SJCRH30 (cell line): ENCODE data around the gene ETV4. TPM values are rescaled to one million over a fixed set of nuclear protein-coding genes. Genes with fewer than 3 reads are reported as not detected.

Source experiments
- DNase-seq, 2 experiments: peaks; one replicate each; pipeline ENCODE4 v3.0.0-alpha.2; 2015 to 2020
- H3K27ac ChIP-seq: fragments of 250-450 bp; sonication (Bioruptor Pico); 2 replicates; pipeline ENCODE4 v1.5.1; 2020; ENCODE audit warnings: mild to moderate bottlenecking, moderate library complexity
- H3K27me3 ChIP-seq: fragments of 250-450 bp; sonication (Bioruptor Pico); 2 replicates; pipeline ENCODE4 v1.5.1; 2020; ENCODE audit warnings: mild to moderate bottlenecking, moderate library complexity
- H3K36me3 ChIP-seq: fragments of 250-450 bp; sonication (Bioruptor Pico); 2 replicates; pipeline ENCODE4 v1.5.1; 2020; ENCODE audit warnings: mild to moderate bottlenecking, moderate library complexity
- H3K4me1 ChIP-seq: fragments of 250-450 bp; sonication (Bioruptor Pico); 2 replicates; pipeline ENCODE4 v1.5.1; 2020; ENCODE audit warnings: mild to moderate bottlenecking, moderate library complexity
- H3K4me3 ChIP-seq: fragments of 250-450 bp; sonication (Bioruptor Pico); 2 replicates; pipeline ENCODE4 v1.5.1; 2020; ENCODE audit warnings: mild to moderate bottlenecking, moderate library complexity
- H3K9me3 ChIP-seq: fragments of 250-450 bp; sonication (Bioruptor Pico); replicated peaks from 2 replicates; pipeline ENCODE4 v1.5.1; 2020; ENCODE audit warnings: mild to moderate bottlenecking, moderate library complexity
- total RNA-seq: library from RNA; depleted of rRNA; stranded (reverse); fragments of >200 nt; shearing (Covaris generic); gene quantifications from 2 replicates; pipeline ENCODE4 v1.2.3, GENCODE V29; 2014; rRNA removed

Gene ETV4
- 70.0 and 70.4 TPM in 2 replicates for total RNA-seq

DNA sequence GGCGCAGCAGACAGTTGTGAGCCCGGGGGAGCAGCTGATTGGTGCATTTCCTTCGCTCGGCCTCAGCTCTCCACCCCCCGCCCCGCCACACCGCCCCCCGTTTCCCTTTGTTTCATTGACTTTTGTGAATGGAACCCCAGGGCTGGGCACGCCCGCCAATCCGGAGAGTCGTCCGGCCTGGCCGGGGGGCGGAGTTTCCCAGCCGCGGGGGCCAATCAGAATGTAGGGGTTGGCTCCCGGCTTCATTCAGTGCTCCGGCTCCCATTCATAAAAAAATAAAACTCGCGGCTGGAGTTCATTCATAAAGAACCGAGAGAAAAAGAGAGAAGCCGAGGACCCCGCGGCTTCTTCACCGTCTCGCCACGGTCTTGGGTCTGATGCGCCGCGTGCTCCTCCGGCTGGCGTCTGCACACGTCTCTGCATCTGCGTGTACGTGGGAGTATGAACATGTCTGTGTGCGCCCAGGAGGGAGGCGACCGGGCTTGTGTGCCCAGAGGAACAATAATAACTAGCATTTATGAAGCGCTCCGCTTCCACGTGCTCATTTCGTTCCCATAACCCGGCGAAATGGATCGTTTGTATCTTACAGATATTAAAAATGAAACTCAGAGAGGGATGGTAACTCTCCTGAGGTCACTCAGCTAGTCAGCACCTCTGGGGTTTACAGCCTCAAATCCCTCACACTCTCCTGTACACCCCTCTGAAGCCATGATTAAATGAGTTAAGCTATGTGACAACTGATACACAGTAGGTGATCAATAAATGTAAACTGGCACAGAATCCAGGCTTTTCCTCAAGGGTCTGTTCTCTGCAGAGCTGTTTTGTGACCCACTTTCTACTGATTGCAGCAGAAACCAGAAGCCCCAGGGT, at the start of gene ETV4:
TSS of gene ETV4 (minus strand) at position 22 of the 870 bp plus-strand sequence. CDS start 723 bp downstream, outside the sequence.
- H3K4me1 ChIP-seq: peaks cover 14% of the 10 kb centered on the region
- no peaks in the 10 kb centered on the region for H3K36me3 ChIP-seq
- H3K4me3 ChIP-seq: peak within 1 kb of the TSS; percentile 75
- no peaks in the 10 kb centered on the region for H3K9me3 ChIP-seq
- DNase-seq: peak; percentile 97 to 98
- H3K27ac ChIP-seq: peak within 1 kb of the TSS; percentile 80
- H3K27me3 ChIP-seq: no peaks in the 10 kb centered on the region

DNA sequence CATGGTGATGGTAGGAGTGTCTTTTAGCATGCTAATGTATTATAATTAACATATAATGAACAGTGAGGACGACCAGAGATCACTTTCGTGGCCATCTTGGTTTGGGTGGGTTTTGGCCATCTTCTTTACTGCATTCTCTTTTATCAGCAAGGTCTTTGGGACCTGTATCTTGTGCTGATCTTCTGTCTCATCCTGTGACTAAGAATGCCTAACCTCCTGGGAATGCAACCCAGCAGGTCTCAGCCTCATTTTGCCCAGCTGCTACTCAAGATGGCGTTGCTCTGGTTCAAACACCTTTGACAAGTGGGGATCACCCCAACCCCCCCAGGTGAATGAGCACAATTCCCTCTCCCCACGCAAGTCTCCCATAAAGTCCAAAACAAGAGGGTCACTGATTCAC, 49.3 kb upstream of the ETV4 start:
- Histone ChIP-seq H3K27me3 (no peaks in the 10 kb centered on the region), H3K4me3 (no peak overlapping the region), H3K36me3 (no peaks in the 10 kb centered on the region), H3K9me3 (no peaks in the 10 kb centered on the region), H3K27ac (no peak overlapping the region), H3K4me1 (peaks cover 46% of the 10 kb centered on the region)
- DNase-seq: no peak

DNA sequence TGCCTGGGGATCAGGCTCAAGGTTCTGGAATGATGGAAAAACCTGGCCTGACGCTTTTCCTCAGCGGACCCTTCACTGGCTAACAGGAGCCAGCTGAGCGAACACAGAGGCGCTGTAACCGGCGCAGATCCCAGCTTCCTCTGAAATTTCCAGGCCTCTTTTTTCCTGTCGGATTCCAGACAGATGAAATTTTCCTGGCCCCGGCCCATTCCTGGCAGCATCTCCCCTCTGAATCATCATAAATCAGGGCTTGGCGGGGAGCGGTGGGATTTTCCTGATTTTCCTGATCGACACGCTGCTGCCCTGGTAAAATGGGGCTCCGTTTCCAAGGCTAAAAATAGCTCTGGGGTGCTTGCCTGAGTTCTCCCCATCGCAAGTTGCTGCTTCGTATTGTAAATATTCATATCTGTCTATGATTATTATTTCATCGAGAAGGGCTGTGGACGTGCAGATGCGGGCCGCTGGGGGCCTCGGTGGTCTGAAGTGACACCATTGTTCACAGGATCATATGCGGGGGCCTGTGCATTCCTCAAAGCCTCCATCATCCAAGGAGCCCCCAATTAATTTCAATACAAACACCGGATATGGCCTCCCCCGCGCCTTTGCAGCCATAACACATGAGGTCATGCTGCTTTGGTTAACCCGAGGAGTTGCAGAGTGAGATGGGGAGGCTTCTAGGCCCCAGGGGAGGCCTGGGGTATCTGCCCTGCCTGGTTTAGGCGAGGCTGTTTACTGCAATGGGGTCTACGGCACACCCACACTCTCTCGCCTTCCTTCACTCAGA, 45.8 kb upstream of the ETV4 start:
- Histone ChIP-seq H3K27me3 (no peaks in the 10 kb centered on the region), H3K36me3 (no peaks in the 10 kb centered on the region), H3K9me3 (no peaks in the 10 kb centered on the region), H3K4me3 (peak overlapping the region; percentile 36), H3K4me1 (peaks cover 36% of the 10 kb centered on the region), H3K27ac (peak overlapping the region; percentile 94)
- peak; percentile 90 to 91 for DNase-seq

DNA sequence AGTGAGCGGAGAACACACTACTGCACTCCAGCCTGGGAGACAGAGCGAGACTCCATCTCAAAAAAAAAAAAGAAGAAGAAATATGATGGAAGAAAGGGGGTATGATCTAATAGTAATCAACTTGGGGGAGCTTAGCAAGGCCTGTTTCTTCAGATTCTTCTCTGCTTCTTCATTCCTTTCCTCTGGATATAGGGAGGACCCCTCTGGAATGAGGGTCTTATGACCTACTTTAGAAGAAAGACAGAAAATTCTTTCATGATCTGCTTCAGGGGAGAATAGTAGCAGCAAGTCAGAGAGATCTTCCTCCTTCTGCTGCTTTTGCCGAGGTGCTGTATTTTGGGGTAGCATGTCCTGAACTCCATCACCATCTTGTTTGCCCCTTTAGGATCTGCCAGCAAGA, 44.9 kb upstream of the ETV4 start:
- Histone ChIP-seq H3K9me3 (no peaks in the 10 kb centered on the region), H3K36me3 (no peaks in the 10 kb centered on the region), H3K27ac (peak overlapping the region; percentile 94), H3K4me3 (no peak overlapping the region; the same call in 1 of the 2 replicates), H3K27me3 (no peaks in the 10 kb centered on the region), H3K4me1 (peaks cover 36% of the 10 kb centered on the region)
- no peak for DNase-seq

DNA sequence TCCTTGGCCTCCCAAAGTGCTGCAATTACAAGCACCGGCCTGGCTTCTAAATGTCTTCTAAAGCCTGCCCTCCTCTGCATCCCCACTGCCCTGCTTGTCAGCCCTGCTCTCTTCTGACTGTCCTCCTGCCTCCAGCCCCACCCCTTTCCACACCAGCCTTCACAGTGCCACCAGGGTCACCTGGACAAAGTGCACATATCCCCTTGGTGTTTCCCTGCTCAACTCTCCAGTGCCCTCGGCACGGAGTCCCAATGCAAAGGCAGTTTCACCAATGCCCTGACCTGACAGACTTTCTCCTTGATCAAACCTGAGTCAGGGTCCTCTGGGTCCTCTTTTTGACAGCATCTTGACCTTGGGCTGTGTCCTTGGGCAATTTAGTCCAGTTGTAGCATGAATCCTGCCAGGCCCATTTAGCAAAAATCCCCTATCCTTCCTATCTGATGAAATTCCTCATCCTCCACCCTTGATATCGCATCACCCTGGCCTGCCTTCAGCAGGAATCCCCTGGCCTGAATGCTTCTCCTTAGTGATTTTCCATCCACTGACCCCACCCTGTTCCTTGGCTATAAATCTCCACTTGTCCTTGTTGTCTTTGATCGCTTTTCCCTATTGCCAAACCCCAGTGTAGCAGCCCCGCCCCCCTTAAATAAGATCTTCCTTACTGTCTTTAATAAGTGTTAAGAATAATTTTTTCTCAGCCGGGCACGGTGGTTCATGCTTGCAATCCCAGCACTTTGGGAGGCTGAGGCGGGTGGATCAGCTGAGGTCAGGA, 42.7 kb upstream of the ETV4 start:
- Histone ChIP-seq H3K27me3 (no peaks in the 10 kb centered on the region), H3K9me3 (no peaks in the 10 kb centered on the region), H3K27ac (peak overlapping the region; percentile 48), H3K36me3 (no peaks in the 10 kb centered on the region), H3K4me1 (peaks cover 36% of the 10 kb centered on the region), H3K4me3 (no peak overlapping the region)
- DNase-seq: no peak

DNA sequence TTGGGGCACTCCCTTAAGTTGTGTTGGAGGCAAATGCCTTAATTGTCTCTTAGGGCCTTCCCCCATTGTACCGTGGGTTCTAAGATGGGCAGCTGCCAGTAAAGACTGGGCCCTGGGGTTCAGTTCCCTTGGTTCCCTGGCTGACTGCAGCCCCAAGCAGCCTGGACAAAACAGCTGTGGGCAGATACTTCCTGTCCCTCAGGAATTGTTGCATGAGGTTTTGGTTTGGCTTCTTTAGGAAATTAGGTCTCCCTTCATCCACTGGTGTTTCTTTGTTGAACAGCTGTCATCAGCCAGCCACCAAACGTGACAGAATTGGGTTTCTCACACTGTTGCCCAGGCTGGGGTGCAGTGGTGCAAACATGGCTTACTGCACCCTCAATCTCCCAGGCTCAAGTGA, 42.0 kb upstream of the ETV4 start:
- Histone ChIP-seq H3K36me3 (no peaks in the 10 kb centered on the region), H3K4me3 (no peak overlapping the region), H3K27ac (peak overlapping the region; percentile 48), H3K27me3 (no peaks in the 10 kb centered on the region), H3K9me3 (no peaks in the 10 kb centered on the region), H3K4me1 (peaks cover 36% of the 10 kb centered on the region)
- DNase-seq: peak; percentile 60 to 84

DNA sequence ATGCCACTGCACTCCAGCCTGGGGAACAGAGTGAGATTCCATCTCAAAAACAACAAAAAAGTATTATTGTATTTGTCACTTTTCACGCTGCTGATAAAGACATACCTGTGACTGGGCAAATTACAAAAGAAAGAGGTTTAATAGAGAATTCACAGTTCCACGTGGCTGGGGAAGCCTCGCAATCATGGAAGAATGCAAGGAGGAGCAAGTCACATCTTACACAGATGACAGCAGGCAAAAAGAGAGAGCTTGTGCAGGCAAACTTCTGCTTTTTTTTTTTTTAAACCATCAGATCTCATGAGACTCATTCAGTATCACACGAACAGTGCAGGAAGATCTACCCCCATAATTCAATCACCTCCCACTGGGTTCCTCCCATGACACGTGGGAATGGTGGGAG, 41.5 kb upstream of the ETV4 start:
- H3K4me1 ChIP-seq: peaks cover 33% of the 10 kb centered on the region
- peak overlapping the region; percentile 48 for H3K27ac ChIP-seq
- no peak for DNase-seq
- no peaks in the 10 kb centered on the region for H3K36me3 ChIP-seq
- no peaks in the 10 kb centered on the region for H3K9me3 ChIP-seq
- H3K27me3 ChIP-seq: no peaks in the 10 kb centered on the region
- no peak overlapping the region for H3K4me3 ChIP-seq

DNA sequence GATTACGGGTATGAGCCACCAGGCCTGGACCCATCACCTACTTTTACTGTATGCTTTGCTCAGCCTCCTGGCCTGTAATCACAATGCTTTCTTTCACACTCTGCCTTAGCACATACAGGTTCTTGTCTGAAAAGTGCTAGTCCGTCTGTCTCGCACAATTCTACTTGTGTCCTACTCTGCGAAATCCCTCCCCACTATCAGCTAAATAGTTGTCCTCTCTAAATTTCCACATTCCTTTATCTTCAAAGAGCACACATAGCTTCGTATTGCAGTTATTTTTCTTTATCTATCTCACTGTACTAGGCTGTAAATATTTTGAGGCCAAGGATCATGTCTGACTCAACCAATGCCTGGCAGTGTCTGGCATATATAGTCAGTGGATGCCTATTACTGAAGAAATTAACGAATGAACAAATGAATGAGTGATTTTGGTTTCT, 38.5 kb upstream of the ETV4 start:
- no peak for DNase-seq
- H3K36me3 ChIP-seq: no peaks in the 10 kb centered on the region
- H3K4me1 ChIP-seq: peaks cover 23% of the 10 kb centered on the region
- H3K27ac ChIP-seq: no peak overlapping the region
- no peaks in the 10 kb centered on the region for H3K9me3 ChIP-seq
- H3K27me3 ChIP-seq: no peaks in the 10 kb centered on the region
- H3K4me3 ChIP-seq: no peak overlapping the region

DNA sequence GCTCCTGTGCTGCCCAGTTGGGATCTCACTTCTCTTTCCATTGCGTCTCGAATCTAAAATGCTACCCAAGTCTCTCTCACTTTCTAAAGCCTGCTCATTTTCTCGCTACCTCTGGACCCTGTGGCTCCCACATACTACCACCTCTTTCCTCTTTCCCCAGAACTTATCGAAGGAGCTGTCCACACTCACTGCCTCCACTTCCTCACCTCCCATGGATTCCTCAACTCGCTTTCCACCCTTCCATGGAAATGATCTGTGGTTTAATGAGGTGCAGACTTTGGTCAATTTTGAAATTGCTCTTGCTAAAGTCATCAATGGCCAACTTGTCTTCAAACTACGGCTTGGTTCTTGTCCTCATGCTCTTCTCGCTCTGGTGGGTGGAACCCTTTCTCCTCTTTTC, 37.2 kb upstream of the ETV4 start:
- H3K27me3 ChIP-seq: no peaks in the 10 kb centered on the region
- no peak for DNase-seq
- no peak overlapping the region for H3K4me3 ChIP-seq
- H3K27ac ChIP-seq: no peak overlapping the region
- no peaks in the 10 kb centered on the region for H3K36me3 ChIP-seq
- H3K4me1 ChIP-seq: peaks cover 31% of the 10 kb centered on the region
- no peaks in the 10 kb centered on the region for H3K9me3 ChIP-seq

DNA sequence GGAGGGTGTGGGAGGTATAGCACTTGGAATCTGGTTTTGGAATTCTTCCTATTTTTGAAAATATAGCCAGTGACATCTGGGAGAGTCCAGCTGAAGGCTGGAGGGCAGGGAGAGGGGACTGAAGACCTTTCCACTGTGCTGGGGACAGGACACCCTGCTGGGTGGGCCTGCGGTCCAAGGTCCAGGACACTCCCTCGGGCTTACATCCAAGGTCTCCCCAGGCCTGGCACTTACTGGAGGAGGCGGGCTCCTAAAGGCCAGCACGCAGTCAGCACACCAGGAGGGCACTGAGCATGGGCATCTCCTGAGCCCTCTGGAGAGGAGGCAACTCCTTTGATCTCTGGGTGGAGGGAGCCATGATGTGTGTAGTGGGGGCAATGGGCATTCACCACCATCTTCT, 35.5 kb upstream of the ETV4 start:
- H3K9me3 ChIP-seq: no peaks in the 10 kb centered on the region
- H3K36me3 ChIP-seq: no peaks in the 10 kb centered on the region
- no peak for DNase-seq
- H3K27me3 ChIP-seq: no peaks in the 10 kb centered on the region
- H3K27ac ChIP-seq: no peak overlapping the region
- H3K4me3 ChIP-seq: no peak overlapping the region
- H3K4me1 ChIP-seq: peaks cover 34% of the 10 kb centered on the region

DNA sequence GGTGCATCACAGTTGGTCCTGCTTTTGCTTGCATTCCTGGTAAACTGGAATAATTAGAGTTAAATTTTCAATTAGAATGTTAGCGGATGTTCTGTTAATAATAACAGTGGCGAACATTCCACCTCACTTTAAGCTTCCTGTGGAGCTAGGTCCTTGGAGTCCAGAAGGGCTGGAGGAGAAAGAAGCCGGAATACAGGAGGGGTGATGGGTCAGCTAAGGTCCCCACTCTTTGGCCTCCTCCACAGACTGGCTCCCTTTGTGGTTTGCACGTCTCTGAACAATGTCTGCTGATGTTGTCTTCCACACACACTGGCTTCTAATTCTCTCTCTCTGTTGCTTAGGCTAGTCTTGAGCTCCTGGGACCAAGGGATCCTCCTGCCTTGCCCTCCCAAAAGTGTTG, 35.0 kb upstream of the ETV4 start:
- no peaks in the 10 kb centered on the region for H3K27me3 ChIP-seq
- H3K4me1 ChIP-seq: peaks cover 34% of the 10 kb centered on the region
- H3K4me3 ChIP-seq: no peak overlapping the region
- H3K36me3 ChIP-seq: no peaks in the 10 kb centered on the region
- no peak overlapping the region for H3K27ac ChIP-seq
- no peak for DNase-seq
- no peaks in the 10 kb centered on the region for H3K9me3 ChIP-seq

DNA sequence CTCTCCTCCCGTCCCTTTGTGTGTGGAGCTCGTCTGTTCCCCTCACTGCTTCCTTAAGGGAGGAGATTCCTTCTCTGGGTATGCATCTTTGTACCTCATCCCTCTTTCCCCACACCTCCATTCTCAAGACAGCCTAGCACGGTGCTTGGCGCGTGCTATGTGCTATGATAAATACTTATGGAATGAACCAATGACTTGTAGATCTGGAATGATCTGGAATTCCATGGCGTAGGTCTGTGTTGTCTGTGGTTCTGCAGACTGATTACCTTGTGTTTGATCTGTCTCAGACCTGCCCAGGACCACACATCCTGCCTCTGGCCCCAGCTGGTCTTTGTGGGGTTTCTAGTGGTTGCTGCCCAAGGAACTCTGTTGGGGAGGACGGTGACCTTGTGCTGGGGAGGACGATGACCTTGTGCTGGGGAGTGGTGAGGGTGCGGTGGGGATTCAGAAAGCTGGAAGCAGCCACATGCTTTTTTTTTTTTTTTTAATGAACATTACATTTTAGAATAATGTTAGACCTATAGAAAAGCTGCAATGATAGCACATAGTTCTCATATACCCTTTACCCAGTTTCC, 33.5 kb upstream of the ETV4 start:
- Histone ChIP-seq H3K9me3 (no peaks in the 10 kb centered on the region), H3K4me3 (no peak overlapping the region), H3K36me3 (no peaks in the 10 kb centered on the region), H3K27ac (no peak overlapping the region), H3K4me1 (peaks cover 34% of the 10 kb centered on the region), H3K27me3 (no peaks in the 10 kb centered on the region)
- no peak for DNase-seq

DNA sequence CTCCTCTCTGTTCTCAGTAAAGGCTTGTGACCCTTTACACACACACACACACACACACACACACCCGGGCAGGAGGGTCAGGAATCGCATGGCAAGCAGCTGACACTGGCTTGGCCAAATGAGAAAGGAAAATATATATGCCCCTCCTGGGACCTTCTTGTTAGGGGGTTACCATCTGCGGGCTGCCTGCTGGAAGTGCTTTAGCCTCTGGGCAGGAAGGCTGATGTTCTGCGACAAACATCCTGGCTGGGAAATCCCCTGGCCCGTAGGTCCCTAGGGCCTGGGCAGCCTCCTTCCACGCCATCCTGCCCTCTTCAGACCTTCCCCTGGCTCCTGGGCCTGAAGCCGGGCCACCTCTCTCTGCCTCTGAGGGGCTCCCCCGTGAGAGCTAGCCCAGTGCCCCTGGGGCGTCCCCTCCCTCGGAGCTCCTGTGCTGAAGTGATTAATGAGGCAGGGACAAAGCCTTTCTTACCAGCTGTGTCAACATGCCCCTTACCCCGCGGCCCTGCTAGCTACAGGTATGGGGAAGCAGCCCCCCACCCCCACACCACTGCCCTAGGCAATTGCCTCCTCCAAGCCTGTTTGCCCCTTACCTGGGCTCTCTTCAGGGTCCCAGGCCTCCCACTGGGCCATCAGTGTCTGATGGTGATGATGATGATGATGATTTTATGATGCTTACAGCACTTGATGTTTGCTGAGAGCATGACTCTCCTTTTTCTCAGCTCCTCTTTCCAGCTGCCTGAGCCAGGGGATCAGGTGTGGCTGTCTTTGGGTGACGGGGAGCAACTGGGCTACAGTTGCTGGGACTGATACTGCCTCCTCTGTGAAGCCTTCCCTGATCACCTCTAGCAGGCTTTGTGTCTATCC, 32.8 kb upstream of the ETV4 start:
- no peaks in the 10 kb centered on the region for H3K36me3 ChIP-seq
- DNase-seq: peak; percentile 72 to 79
- no peak overlapping the region for H3K4me3 ChIP-seq
- H3K27me3 ChIP-seq: no peaks in the 10 kb centered on the region
- H3K4me1 ChIP-seq: peaks cover 34% of the 10 kb centered on the region
- H3K27ac ChIP-seq: no peak overlapping the region; the same call in 1 of the 2 replicates
- H3K9me3 ChIP-seq: no peaks in the 10 kb centered on the region

DNA sequence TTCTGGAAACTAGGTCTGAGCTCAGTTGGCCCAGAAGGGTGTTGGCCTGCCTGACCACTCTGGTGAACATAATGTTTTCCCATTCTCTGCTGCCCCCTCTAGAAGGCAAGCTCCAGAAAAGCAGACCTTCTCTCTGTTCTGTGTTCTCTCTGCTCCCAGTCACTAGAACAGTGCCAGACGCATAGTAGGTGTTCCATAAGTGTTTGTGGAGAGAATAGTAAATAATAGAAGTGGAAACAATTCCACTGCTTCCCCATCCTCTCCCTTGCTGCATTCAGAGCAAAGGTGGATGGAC, 32.2 kb upstream of the ETV4 start:
- H3K27ac ChIP-seq: no peak overlapping the region
- H3K27me3 ChIP-seq: no peaks in the 10 kb centered on the region
- no peaks in the 10 kb centered on the region for H3K36me3 ChIP-seq
- no peaks in the 10 kb centered on the region for H3K9me3 ChIP-seq
- no peak overlapping the region for H3K4me3 ChIP-seq
- H3K4me1 ChIP-seq: peaks cover 34% of the 10 kb centered on the region
- DNase-seq: no peak
